Neural crest cell (in vitro differentiated cells): ENCODE data around the gene PRRC2C. TPM values are rescaled to one million over a fixed set of nuclear protein-coding genes. Genes with fewer than 3 reads are reported as not detected.

Experiments
- DNase-seq: peaks from one replicate; pipeline ENCODE4 v3.0.0; 2021; ENCODE audit warnings: low read depth, mixed read lengths, low spot score
- H3K27ac Mint-ChIP-seq: one replicate; pipeline ENCODE4 v1.8.0; 2021; ENCODE audit warnings: mild to moderate bottlenecking, mixed read lengths; ENCODE audit not compliant: unreplicated experiment
- H3K27me3 Mint-ChIP-seq: 2 replicates; pipeline ENCODE4 v1.8.0; 2021; ENCODE audit warnings: low read depth, mild to moderate bottlenecking, mixed read lengths
- H3K36me3 Mint-ChIP-seq: 2 replicates; pipeline ENCODE4 v1.8.0; 2021; ENCODE audit warnings: low read depth, mild to moderate bottlenecking, mixed read lengths
- H3K4me1 Mint-ChIP-seq: 2 replicates; pipeline ENCODE4 v1.8.0; 2021; ENCODE audit warnings: mixed read lengths
- H3K4me3 Mint-ChIP-seq: one replicate; pipeline ENCODE4 v1.8.0; 2021; ENCODE audit warnings: mild to moderate bottlenecking, mixed read lengths
- H3K9me3 Mint-ChIP-seq: 2 replicates; pipeline ENCODE4 v1.8.0; 2021; ENCODE audit warnings: mixed read lengths
- CTCF ChIP-seq: fragments of 200-600 bp; sonication (generic); conservative IDR thresholded peaks from 2 replicates; pipeline ENCODE4 v1.5.0; 2021; ENCODE audit warnings: antibody characterized with exemption, mild to moderate bottlenecking
- total RNA-seq: library from RNA; stranded (reverse); gene quantifications from 2 replicates; pipeline ENCODE4 v1.2.1, GENCODE V29; 2021

PRRC2C gene
- total RNA-seq, 1 donor from 2014 or later, result 218 TPM

- no peaks in the 10 kb centered on the region for H3K4me1 Mint-ChIP-seq
- no peak overlapping the region for H3K27ac Mint-ChIP-seq
- no peak for TF ChIP-seq CTCF
- no peak for DNase-seq
- no peaks in the 10 kb centered on the region for H3K27me3 Mint-ChIP-seq
- no peaks in the 10 kb centered on the region for H3K9me3 Mint-ChIP-seq
- H3K36me3 Mint-ChIP-seq, result no peaks in the 10 kb centered on the region
- H3K4me3 Mint-ChIP-seq, result no peak overlapping the region
Observed at GRCh38 chr1:171642197-171642596, 156.9 kb downstream of the PRRC2C start.

Other genes starting within 250 kb of the PRRC2C start
- gene FMO1, start 237.0 kb upstream of the PRRC2C start, total RNA-seq, result not detected in 2 replicates
- 0.77 and 0.86 TPM in 2 replicates for gene FMO4, start 171.3 kb upstream of the PRRC2C start, total RNA-seq
- 0.14 and 0.21 TPM in 2 replicates for gene MYOCOS, start 136.7 kb downstream of the PRRC2C start, total RNA-seq
- gene MYOC, start 167.2 kb downstream of the PRRC2C start, total RNA-seq, result not detected in 2 replicates